GM21825 (cell line): ENCODE results near the gene INTS7.
"Not testable (repeated sequence)": the region's sequence is repeated elsewhere in the genome, so short reads cannot be mapped to it uniquely, and the experiment has no call there.

Experiments used
- ATAC-seq: cut with Tn5 transposase; IDR thresholded peaks from one replicate; pipeline ENCODE4 v1.9.1; 2021; ENCODE audit warnings: mild to moderate bottlenecking, moderate library complexity; ENCODE audit not compliant: unreplicated experiment

The INTS7 gene

GRCh38 chr1:211938561-211938997 lies 96.8 kb downstream of the INTS7 start:
- peak; percentile 30 for ATAC-seq

GRCh38 chr1:211937422-211937821 lies 97.9 kb downstream of the INTS7 start:
- ATAC-seq, result not testable (repeated sequence)

DNA sequence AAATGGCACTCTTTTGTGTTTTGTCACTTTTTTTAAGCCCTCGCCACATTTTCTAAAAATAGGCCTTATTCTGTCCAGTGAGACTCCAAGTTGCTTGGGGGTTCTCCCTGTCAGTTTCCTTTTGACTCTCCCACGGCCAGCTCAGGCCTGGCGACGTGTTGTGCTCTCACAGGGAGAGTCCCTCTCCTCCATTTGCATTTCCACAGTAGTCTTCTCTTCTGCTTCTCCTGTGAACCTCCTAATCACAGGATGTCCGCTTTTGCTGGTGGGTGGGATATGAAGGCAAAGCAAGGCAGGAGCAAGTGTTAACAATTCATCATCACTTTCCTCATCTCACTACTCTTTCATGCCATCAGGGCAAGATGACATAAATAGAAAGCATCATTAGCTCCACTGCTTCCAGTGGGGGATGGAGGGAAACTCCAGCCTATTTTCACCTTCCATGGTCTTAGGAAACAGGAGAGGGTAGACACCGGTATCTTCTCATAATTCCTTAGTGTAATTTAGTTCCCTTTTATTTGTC lies 99.8 kb downstream of the INTS7 start:
- ATAC-seq, result peak; percentile 70

GRCh38 chr1:211933946-211934714 lies 101.2 kb downstream of the INTS7 start:
- ATAC-seq, result no peak

- no peak for ATAC-seq
Measured at GRCh38 chr1:211932933-211933254, 102.5 kb downstream of the INTS7 start.

DNA sequence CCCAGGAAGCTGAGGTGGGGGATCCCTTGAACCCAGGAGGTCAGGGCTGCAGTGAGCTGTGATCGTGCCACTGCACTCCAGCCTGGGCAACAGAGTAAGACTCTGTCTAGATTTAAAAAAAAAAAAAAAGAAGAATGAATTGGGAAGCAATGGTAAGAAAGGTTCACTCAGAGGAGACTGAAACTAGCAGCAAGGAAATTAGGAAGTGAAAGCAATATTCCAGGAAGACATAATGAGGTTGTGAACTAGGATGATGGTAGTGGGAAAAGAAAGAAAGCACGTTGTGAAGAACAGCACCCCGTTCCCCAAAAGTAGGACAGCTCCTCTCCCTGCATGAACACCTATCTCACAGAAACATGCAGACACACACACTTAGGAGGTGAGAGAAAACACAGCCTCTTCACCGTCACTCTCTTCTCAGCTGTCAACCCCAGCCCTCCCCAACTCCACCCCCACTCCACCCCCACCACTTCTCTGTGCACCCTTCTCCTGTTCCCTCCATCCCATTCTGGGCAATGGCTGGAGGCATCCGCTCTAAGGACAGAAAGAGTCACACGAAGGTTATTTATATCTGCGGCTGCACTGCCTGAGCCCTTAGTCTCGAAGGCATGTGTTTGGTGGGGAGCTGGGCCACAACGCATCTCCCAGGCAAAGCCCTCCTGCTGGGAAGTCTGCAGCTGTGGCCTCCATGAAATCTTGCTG lies 103.0 kb downstream of the INTS7 start:
- ATAC-seq, result no peak

- ATAC-seq, result no peak
Measured at GRCh38 chr1:211929683-211930082, 105.7 kb downstream of the INTS7 start.

DNA sequence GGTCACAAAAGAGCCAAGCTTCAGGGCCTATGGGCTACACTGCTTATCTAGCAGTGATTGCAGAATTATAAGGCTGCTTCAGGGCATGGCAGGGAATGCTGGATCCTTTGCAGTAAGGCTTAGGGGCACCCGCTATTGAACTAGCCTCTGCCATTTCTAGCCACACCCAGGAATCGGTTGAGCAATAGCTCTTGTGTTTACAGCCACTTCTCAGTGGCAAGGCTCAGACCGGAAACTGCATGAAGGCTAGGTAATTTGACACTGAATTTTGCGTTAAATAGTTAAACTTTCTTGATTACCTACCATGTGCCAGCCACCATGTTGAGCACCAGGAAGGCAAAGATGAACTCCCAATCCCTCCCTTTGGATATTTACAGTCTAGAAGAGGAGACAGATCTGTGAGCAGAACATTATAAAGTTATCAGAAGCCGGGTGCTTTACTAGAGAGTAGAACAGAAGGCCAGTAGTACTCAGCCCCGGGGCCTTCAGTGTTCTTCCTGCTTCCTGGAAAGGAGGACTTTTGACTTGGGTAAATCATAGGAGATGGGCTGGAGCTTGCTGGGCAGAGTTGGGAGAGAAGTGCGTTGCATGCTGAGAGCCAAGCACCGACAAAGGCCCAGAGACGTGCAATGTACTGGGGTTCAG lies 106.2 kb downstream of the INTS7 start:
- no peak for ATAC-seq

DNA sequence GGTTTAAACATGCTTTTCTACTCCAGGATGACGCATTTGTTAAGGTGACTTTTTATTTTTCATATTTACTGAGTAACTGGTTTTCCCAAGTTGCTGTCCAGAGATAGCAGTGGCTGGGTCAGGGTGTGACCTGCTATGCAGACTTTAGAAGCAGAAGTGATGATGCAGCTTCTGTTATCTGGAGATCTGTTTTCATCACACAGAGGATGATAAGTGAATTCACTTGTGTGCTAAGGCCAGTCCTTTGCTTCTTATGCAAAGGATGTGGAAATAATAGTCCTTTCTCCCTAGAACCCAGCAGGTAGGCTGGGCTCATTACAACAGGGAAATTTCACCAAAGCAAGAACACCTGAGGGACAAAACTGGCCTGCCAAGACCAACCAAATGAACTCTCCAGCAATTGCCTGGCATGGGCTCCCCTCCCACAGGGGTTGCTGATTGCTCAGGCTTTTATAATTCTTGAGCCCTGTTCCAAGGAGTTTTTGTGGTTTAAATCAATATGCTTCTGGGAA lies 107.0 kb downstream of the INTS7 start:
- ATAC-seq, result no peak

GRCh38 chr1:211925016-211925415 lies 110.3 kb downstream of the INTS7 start:
- no peak for ATAC-seq

- ATAC-seq, result no peak
Measured at GRCh38 chr1:211924256-211924655, 111.1 kb downstream of the INTS7 start.

DNA sequence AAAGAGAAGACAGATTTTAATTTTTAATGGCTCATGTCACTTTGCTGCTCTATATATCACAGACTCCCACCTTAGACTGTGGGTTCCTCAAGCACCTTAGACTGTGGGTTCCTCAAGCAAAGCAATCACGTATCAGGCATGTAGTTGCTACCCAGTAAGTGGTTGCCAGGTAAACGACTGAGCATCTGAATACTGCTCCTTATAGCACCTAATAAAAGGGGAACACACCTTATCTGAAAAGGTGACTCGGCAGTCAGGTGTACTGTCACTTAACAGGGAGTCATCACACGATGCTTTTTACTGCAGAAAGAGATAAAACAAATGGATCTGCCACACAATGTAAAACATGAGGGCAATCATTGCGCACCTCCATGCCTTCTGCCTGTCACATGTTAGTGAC lies 112.3 kb downstream of the INTS7 start:
- ATAC-seq, result no peak

DNA sequence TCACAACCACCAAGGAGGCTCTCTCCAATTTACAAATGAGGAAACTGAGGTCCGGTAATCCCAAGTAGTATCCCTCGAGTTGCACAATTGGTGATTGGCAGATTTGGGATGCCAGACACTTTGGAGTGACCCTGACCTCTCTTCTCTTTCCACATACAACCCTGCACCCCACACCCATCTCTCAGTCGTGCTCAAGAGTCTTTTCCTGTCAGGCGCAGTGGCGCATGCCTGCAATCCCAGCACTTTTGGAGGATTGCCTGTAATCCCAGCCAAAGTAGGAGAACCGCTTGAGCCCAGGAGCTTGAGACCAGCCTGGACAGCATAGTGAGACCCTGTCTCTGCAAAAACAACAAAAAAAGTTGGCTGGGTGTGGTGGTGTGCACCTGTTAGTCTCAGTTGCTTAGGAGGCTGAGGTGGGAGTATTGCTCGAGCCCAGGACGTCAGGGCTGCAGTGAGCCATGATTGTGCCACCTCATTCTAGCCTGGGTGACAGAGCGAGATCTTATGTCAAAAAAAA lies 113.7 kb downstream of the INTS7 start:
- ATAC-seq, result no peak

DNA sequence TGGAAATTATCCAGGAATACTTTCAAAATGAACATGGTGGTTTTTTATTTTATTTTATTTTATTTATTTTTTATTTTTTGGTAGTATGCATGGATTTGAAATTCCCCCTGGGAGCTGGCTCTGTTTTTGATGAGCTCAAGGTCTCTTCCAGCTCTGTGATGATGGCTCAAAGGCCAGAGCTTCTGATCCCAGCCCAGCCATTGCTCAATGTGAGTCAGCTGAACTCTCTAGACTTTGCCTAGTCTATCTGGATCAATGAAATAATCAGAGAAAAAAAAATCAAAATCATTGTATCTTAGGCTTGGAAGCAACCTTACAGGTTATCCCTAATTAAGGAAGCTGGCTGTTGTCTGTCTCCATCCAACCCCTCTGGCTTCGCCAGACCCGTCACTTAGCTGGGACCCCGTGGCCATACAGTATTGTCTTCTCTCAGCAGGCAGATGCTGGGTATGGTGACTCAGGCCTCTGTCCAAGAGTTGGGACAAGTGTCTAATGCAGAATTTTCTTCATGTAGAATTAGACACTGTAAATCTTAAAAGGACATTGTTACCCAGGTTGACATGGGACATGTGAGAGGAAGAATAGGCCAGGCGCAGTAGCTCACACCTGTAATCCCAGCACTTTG lies 114.6 kb downstream of the INTS7 start:
- ATAC-seq, result no peak

GRCh38 chr1:211920141-211920572 lies 115.2 kb downstream of the INTS7 start:
- ATAC-seq, result no peak

DNA sequence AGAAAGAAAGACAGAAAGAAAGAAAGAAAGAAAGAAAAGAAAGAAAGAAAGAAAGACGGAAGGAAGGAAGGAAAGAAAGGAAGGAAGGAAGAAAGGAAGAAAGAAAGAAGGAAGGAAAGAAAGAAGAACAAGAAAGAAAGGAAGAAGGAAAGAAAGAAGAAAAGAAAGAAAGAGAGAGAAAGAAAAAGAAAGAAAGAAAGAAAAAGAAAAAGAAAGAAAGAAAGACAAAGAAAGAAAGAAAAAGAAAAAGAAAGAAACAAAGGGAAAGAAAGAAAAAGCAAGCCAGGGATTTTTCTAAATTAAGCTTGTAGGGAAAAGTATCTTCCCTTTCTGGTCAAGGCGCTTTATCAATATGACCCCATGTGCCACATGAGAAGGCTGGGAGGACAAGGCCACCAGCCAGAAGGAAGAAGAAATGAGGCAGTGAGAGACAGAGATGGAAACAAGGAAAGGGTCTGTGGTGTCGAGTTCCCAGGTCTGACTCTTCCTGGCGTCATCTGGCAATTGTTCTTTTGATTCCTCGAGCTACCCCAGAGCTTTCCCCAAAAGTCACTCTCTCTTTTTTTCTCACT lies 116.4 kb downstream of the INTS7 start:
- no peak for ATAC-seq

DNA sequence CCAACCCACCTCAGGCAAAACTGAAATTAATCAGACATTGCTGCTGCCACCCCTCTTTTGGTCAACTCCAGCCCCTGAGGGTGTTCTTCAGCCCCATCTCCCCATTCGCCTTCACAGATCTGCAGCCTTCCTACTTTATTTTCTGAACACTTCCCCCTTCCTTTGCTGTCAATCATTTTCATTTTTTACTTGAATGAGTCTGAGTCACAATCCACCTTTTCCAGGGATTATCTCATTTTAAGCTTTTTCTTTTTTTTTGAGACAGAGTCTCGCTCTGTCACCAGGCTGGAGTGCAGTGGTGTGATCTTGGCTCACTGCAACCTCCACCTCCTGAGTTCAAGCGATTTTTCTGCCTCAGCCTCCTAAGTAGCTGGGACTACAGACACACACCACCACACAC lies 118.9 kb downstream of the INTS7 start:
- not testable (repeated sequence) for ATAC-seq

DNA sequence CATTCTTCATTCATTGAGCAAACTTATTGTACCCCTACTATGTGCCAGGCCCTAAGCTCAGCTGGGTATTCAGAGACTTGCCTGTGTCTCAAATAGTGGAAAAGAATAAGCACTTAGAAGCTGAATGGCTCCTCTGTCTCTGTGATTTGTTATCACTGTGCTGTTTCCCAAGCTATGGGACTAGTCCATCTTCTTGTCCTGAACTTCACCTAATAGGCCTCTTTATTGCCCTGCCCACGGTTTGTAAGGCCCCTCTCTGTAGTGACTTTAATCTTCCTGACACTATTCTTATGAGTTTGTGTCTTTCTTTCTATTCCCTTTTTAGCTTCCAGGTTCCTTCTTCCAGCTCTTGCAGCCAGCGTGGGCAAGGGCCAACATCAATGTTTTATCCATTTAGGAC lies 119.4 kb downstream of the INTS7 start:
- ATAC-seq, result no peak

- ATAC-seq, result no peak
Measured at GRCh38 chr1:211912844-211913432, 122.4 kb downstream of the INTS7 start.

DNA sequence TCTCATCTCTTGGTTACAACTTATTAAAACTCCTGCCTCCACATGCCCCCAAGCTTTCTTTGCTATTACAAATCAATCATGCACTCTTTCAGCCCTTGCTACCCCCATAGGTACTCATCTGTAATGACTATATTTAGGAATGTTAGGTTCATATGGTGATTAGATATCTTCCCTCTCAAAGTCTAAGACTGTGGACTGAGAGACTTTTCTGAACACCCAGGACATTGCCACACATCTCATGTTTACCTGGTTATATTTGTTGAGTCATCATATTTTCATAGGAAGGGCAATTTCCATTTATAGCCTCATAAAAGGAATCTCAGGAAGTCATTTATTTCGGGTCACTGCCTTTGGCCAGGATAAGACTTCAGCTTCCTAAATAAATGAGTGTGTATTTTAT lies 123.3 kb downstream of the INTS7 start:
- no peak for ATAC-seq
